ENCODE measurements around the gene PRR14L. TPM values are rescaled to one million over a fixed set of nuclear protein-coding genes. Genes with fewer than 3 reads are reported as not detected.

PRR14L gene
- total RNA-seq, 6 donors from 2014 or later = 23.7 to 57.6 (median 40.6) TPM

DNA sequence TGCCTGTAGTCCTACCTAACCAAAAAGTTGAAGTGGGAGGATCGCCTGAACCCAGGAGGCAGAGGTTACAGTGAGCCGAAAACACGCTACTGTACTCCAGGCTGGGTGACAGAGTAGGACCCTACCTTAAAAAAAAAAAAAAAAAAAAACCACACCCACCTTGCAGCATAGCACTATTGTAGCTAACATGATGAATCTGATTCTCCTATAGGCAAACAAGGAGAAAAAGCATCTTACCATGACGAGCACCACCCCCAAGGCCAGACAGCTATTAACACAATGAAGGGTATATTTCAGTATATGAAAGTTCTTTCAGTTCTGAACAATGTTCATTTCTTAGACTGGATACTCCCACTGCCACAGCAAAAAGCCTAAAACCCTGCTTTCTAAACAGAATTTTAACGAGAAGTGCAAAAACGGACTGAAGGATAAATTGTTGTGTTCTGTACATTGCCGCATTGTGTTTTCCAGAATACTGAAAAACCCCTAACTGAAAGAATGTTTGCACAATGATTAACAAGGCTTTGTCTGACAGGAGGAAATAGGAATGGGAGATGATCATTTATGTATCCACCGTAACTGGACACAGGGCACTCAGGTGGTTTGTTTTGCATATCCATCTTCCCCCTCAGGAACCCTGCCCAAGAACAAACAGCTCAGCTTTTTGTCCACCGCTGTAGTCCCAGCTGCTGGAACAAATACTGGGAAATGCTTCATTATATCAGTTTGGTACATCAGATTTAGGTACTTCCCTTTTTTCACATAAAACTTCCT is 96.8 kb downstream of the PRR14L start:
- DNase-seq (no peak), ATAC-seq (ENCODE audit: low FRiP score in 2 of 2) (no peak)
- Histone ChIP-seq H3K27ac (no peak overlapping the region), H3K36me3 (peaks cover 0 to 14% (median 5%) of the 10 kb centered on the region in 4 donors), H3K27me3 (no peaks in the 10 kb centered on the region), H3K9me3 (no peaks in the 10 kb centered on the region), H3K4me3 (no peak overlapping the region), H3K4me1 (peaks cover 4 to 21% (median 8%) of the 10 kb centered on the region in 4 donors)
- TF ChIP-seq POLR2A (IDR thresholded peaks at IDR 0.05) (no peak), EP300 (IDR thresholded peaks at IDR 0.05) (no peak)
- TF ChIP-seq, protein P1, sequence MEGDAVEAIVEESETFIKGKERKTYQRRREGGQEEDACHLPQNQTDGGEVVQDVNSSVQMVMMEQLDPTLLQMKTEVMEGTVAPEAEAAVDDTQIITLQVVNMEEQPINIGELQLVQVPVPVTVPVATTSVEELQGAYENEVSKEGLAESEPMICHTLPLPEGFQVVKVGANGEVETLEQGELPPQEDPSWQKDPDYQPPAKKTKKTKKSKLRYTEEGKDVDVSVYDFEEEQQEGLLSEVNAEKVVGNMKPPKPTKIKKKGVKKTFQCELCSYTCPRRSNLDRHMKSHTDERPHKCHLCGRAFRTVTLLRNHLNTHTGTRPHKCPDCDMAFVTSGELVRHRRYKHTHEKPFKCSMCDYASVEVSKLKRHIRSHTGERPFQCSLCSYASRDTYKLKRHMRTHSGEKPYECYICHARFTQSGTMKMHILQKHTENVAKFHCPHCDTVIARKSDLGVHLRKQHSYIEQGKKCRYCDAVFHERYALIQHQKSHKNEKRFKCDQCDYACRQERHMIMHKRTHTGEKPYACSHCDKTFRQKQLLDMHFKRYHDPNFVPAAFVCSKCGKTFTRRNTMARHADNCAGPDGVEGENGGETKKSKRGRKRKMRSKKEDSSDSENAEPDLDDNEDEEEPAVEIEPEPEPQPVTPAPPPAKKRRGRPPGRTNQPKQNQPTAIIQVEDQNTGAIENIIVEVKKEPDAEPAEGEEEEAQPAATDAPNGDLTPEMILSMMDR (IDR thresholded peaks at IDR 0.05) = no peak
- WGBS, 2 donors = 75 to 78% methylated on average over 9 of the region's 9 CpGs

DNA sequence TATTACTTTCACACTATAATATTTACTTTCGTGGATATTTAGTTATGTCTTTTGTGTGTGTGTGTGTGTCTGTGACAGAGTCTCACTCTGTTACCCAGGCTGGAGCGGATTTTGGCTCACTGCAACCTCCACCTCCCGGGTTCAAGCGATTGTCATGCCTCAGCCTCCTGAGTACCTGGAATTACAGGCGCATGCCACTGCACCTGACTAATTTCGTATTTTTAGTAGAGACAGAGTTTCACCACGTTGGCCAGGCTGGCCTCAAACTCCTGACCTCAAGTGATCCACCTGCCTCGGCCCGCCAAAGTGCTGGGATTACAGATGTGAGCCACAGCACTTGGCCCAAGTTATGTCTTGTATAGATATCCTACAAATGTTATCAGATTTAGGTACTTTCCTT is 97.8 kb downstream of the PRR14L start:
- no peak for ATAC-seq (ENCODE audit: low FRiP score in 2 of 2)
- no peaks in the 10 kb centered on the region for H3K27me3 ChIP-seq
- H3K27ac ChIP-seq = no peak overlapping the region
- peaks cover 0 to 24% (median 9%) of the 10 kb centered on the region in 4 donors for H3K36me3 ChIP-seq
- peaks cover 4 to 21% (median 8%) of the 10 kb centered on the region in 4 donors for H3K4me1 ChIP-seq
- H3K9me3 ChIP-seq = no peaks in the 10 kb centered on the region
- 82 to 93% methylated on average over 9 of the region's 9 CpGs for WGBS, 2 donors
- DNase-seq = no peak
- TF ChIP-seq EP300 (IDR thresholded peaks at IDR 0.05) = no peak
- TF ChIP-seq, protein P1 (IDR thresholded peaks at IDR 0.05) = no peak
- no peak for TF ChIP-seq POLR2AphosphoS5 (IDR thresholded peaks at IDR 0.05)
- no peak for TF ChIP-seq POLR2A (IDR thresholded peaks at IDR 0.05)
- no peak overlapping the region for H3K4me3 ChIP-seq

DNA sequence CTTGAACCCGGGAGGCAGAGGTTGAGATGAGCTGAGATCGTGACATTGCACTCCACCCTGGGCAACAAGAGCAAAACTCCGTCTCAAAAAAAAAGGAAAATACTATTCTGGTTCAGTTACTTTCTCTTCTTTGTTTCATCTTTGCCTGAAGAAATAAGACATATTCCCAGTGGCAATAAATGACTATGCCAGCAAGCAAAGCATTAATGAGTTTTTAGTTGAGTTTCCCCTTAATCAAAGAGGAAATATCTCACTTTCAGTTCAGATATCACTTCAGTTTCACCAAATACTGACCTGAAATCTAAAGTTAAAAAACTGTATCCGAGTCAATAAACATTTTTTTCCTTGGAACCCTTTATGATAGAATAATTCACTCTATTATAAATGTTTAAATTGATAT is 98.3 kb downstream of the PRR14L start:
- Histone ChIP-seq H3K27me3 (no peaks in the 10 kb centered on the region), H3K4me1 (peaks cover 4 to 21% (median 10%) of the 10 kb centered on the region in 4 donors), H3K36me3 (peaks cover 0 to 28% (median 10%) of the 10 kb centered on the region in 4 donors), H3K27ac (no peak overlapping the region), H3K9me3 (no peaks in the 10 kb centered on the region), H3K4me3 (no peak overlapping the region)
- 74 to 87% methylated on average over 4 of the region's 4 CpGs for WGBS, 2 donors
- ATAC-seq (ENCODE audit: low FRiP score in 2 of 2) (no peak), DNase-seq (no peak)
- TF ChIP-seq EP300 (IDR thresholded peaks at IDR 0.05) (no peak), POLR2AphosphoS5 (IDR thresholded peaks at IDR 0.05) (no peak), POLR2A (IDR thresholded peaks at IDR 0.05) (no peak)
- TF ChIP-seq, protein P1 (IDR thresholded peaks at IDR 0.05) = no peak

DNA sequence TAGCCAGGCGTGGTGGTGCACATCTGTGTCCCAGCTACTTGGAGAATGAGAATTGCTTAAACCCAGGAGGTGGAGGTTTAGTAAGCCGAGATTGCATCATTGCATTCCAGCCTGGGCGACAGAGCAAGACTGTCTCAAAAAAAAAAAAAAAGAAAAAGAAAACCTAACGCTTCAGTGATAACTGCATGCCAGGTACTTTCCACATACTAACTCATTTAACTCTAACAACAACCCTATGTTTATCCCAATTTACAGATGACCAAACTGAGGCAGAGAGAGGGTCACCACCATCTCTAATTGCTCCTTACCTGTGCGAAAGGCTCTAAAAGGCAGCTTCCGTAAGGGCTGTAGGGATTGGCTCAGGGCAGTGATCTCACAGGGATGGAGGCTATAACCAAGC is 99.5 kb downstream of the PRR14L start:
- H3K27me3 ChIP-seq = no peaks in the 10 kb centered on the region
- H3K9me3 ChIP-seq = no peaks in the 10 kb centered on the region
- no peak overlapping the region for H3K4me3 ChIP-seq
- peak in 1 of 2 donors; percentile 71 for ATAC-seq (ENCODE audit: low FRiP score in 2 of 2)
- TF ChIP-seq EP300 (IDR thresholded peaks at IDR 0.05) (no peak), POLR2A (IDR thresholded peaks at IDR 0.05) (no peak), POLR2AphosphoS5 (IDR thresholded peaks at IDR 0.05) (no peak)
- TF ChIP-seq, protein P1 (IDR thresholded peaks at IDR 0.05) = no peak
- H3K4me1 ChIP-seq = peaks cover 4 to 21% (median 13%) of the 10 kb centered on the region in 4 donors
- no peak overlapping the region for H3K27ac ChIP-seq
- WGBS, 2 donors = 48 to 68% methylated on average over 6 of the region's 6 CpGs
- DNase-seq = peak in 1 of 2 donors; percentile 63
- peaks cover 0 to 36% (median 10%) of the 10 kb centered on the region in 4 donors for H3K36me3 ChIP-seq

All from upper lobe of left lung (tissue), 6 donors.